Muscle layer of colon (tissue), 2 donors: ENCODE data around the gene LEKR1.
"Not testable (repeated sequence)": the region's sequence is repeated elsewhere in the genome, so short reads cannot be mapped to it uniquely, and the experiment has no call there.

Source experiments
- H3K27ac ChIP-seq: one replicate; pipeline ENCODE4 v1.7.0; 2013; ENCODE audit warnings: low read depth, mild to moderate bottlenecking, low read length, moderate library complexity
- H3K27me3 ChIP-seq, 2 donors: one replicate each; pipeline ENCODE4 v1.7.0; 2013; ENCODE audit warnings: low read length in 2 of 2, mild to moderate bottlenecking in 2 of 2; ENCODE audit not compliant: insufficient read depth in 2 of 2, control insufficient read depth in 1 of 2
- H3K36me3 ChIP-seq: one replicate; pipeline ENCODE4 v1.7.0; 2013; ENCODE audit warnings: mild to moderate bottlenecking, low read length; ENCODE audit not compliant: insufficient read depth
- H3K4me1 ChIP-seq: one replicate; pipeline ENCODE4 v1.7.0; 2013; ENCODE audit warnings: mild to moderate bottlenecking, low read length; ENCODE audit not compliant: insufficient read depth
- H3K4me3 ChIP-seq, 2 donors: one replicate each; pipeline ENCODE4 v1.7.0; 2013; ENCODE audit warnings: low read length in 2 of 2, low read depth in 1 of 2, mild to moderate bottlenecking in 1 of 2, moderate library complexity in 1 of 2
- H3K9ac ChIP-seq: one replicate; pipeline ENCODE4 v1.7.0; 2013; ENCODE audit warnings: low read length
- H3K9me3 ChIP-seq: one replicate; pipeline ENCODE4 v1.7.0; 2013; ENCODE audit warnings: mild to moderate bottlenecking, low read length
- donor health status: abdominal sarcoma.
- donor health status: Adenocarcinoma of cecum.

Gene LEKR1

GRCh38 chr3:156792945-156793344, 33.2 kb upstream of the LEKR1 start:
- Histone ChIP-seq H3K36me3 (no peaks in the 10 kb centered on the region), H3K9ac (no peak overlapping the region), H3K4me3 (no peak overlapping the region), H3K9me3 (no peaks in the 10 kb centered on the region), H3K4me1 (no peaks in the 10 kb centered on the region), H3K27ac (no peak overlapping the region), H3K27me3 (no peaks in the 10 kb centered on the region)

- no peak overlapping the region for H3K9ac ChIP-seq
- H3K27me3 ChIP-seq, result no peaks in the 10 kb centered on the region
- H3K36me3 ChIP-seq, result no peaks in the 10 kb centered on the region
- no peaks in the 10 kb centered on the region for H3K9me3 ChIP-seq
- no peak overlapping the region for H3K27ac ChIP-seq
- no peak overlapping the region for H3K4me3 ChIP-seq
- H3K4me1 ChIP-seq, result no peaks in the 10 kb centered on the region
Observed at GRCh38 chr3:156793400-156793799, 32.8 kb upstream of the LEKR1 start.

- Histone ChIP-seq H3K4me1 (no peaks in the 10 kb centered on the region), H3K27me3 (no peaks in the 10 kb centered on the region), H3K9me3 (no peaks in the 10 kb centered on the region), H3K9ac (no peak overlapping the region), H3K4me3 (no peak overlapping the region), H3K27ac (no peak overlapping the region), H3K36me3 (no peaks in the 10 kb centered on the region)
Observed at GRCh38 chr3:156793851-156794250, 32.3 kb upstream of the LEKR1 start.

GRCh38 chr3:156795890-156796481, 30.2 kb upstream of the LEKR1 start:
- Histone ChIP-seq H3K27me3 (no peaks in the 10 kb centered on the region), H3K9me3 (no peaks in the 10 kb centered on the region), H3K27ac (no peak overlapping the region), H3K36me3 (no peaks in the 10 kb centered on the region), H3K4me3 (no peak overlapping the region), H3K9ac (no peak overlapping the region), H3K4me1 (no peaks in the 10 kb centered on the region)

GRCh38 chr3:156797368-156797767, 28.8 kb upstream of the LEKR1 start:
- H3K27ac ChIP-seq, result no peak overlapping the region
- H3K9me3 ChIP-seq, result no peaks in the 10 kb centered on the region
- H3K9ac ChIP-seq, result no peak overlapping the region
- H3K36me3 ChIP-seq, result no peaks in the 10 kb centered on the region
- H3K4me3 ChIP-seq, result no peak overlapping the region
- no peaks in the 10 kb centered on the region for H3K27me3 ChIP-seq
- no peaks in the 10 kb centered on the region for H3K4me1 ChIP-seq

- not testable (repeated sequence) for H3K4me3 ChIP-seq, H3K36me3 ChIP-seq, H3K27ac ChIP-seq, H3K9me3 ChIP-seq, H3K4me1 ChIP-seq, H3K27me3 ChIP-seq, H3K9ac ChIP-seq
Observed at GRCh38 chr3:156800287-156800686, 25.9 kb upstream of the LEKR1 start.

- Histone ChIP-seq H3K27ac (no peak overlapping the region), H3K9ac (no peak overlapping the region), H3K9me3 (no peaks in the 10 kb centered on the region), H3K27me3 (no peaks in the 10 kb centered on the region), H3K4me1 (no peaks in the 10 kb centered on the region), H3K4me3 (no peak overlapping the region), H3K36me3 (no peaks in the 10 kb centered on the region)
Observed at GRCh38 chr3:156801746-156802145, 24.4 kb upstream of the LEKR1 start.

- no peaks in the 10 kb centered on the region for H3K4me1 ChIP-seq
- H3K36me3 ChIP-seq, result no peaks in the 10 kb centered on the region
- H3K27me3 ChIP-seq, result no peaks in the 10 kb centered on the region
- no peaks in the 10 kb centered on the region for H3K9me3 ChIP-seq
- H3K27ac ChIP-seq, result no peak overlapping the region
- H3K4me3 ChIP-seq, result no peak overlapping the region
- no peak overlapping the region for H3K9ac ChIP-seq
Observed at GRCh38 chr3:156802821-156803606, 23.1 kb upstream of the LEKR1 start.

GRCh38 chr3:156803952-156804741, 22.0 kb upstream of the LEKR1 start:
- Histone ChIP-seq H3K9me3 (no peaks in the 10 kb centered on the region), H3K36me3 (no peaks in the 10 kb centered on the region), H3K27ac (no peak overlapping the region), H3K4me1 (no peaks in the 10 kb centered on the region), H3K4me3 (no peak overlapping the region), H3K9ac (no peak overlapping the region), H3K27me3 (no peaks in the 10 kb centered on the region)

- H3K9ac ChIP-seq, result no peak overlapping the region
- H3K4me3 ChIP-seq, result no peak overlapping the region
- H3K27ac ChIP-seq, result no peak overlapping the region
- no peaks in the 10 kb centered on the region for H3K4me1 ChIP-seq
- H3K36me3 ChIP-seq, result no peaks in the 10 kb centered on the region
- no peaks in the 10 kb centered on the region for H3K27me3 ChIP-seq
- H3K9me3 ChIP-seq, result no peaks in the 10 kb centered on the region
Observed at GRCh38 chr3:156806698-156807097, 19.5 kb upstream of the LEKR1 start.

- Histone ChIP-seq H3K9me3 (no peaks in the 10 kb centered on the region), H3K36me3 (no peaks in the 10 kb centered on the region), H3K27ac (no peak overlapping the region), H3K4me3 (no peak overlapping the region), H3K9ac (no peak overlapping the region), H3K27me3 (no peaks in the 10 kb centered on the region), H3K4me1 (no peaks in the 10 kb centered on the region)
Observed at GRCh38 chr3:156808025-156808424, 18.1 kb upstream of the LEKR1 start.
